Measurements from ENCODE around the gene MOB1A. TPM values are rescaled to one million over a fixed set of nuclear protein-coding genes. Genes with fewer than 3 reads are reported as not detected.

Gene MOB1A
- total and polyA plus RNA-seq, 2 experiments from 2014 or later = 36.2 to 111 TPM

GRCh38 chr2:74130211-74130995, 48.3 kb downstream of the MOB1A start (continued):
- TF ChIP-seq ETS1 (IDR thresholded peaks at IDR 0.05) (no peak), ZNF331 (CRISPR knock-in tag; IDR thresholded peaks at IDR 0.05; ENCODE audit: low read depth) (no peak), ZNF114 (CRISPR knock-in tag; IDR thresholded peaks at IDR 0.05) (no peak), CTCF (conservative IDR thresholded peaks at IDR 0.05; ENCODE audit: low read depth in 2 of 2) (no peak), NANOG (IDR thresholded peaks at IDR 0.05; ENCODE audit: borderline replicate concordance) (no peak), JUNB (IDR thresholded peaks at IDR 0.05; ENCODE audit: unreplicated experiment) (no peak), EZH2phosphoT487 (IDR thresholded peaks at IDR 0.05; ENCODE audit: unreplicated experiment) (no peak)

GRCh38 chr2:74128206-74128605, 50.5 kb downstream of the MOB1A start:
- TF ChIP-seq ZNF462 (CRISPR knock-in tag; IDR thresholded peaks at IDR 0.05) (no peak), CREB1 (CRISPR knock-in tag; IDR thresholded peaks at IDR 0.05; ENCODE audit: low read depth) (no peak), ZNF331 (CRISPR knock-in tag; IDR thresholded peaks at IDR 0.05; ENCODE audit: low read depth) (no peak), CTCF (conservative IDR thresholded peaks at IDR 0.05; ENCODE audit: low read depth in 2 of 2) (peak; percentile 69 to 77), POLR2AphosphoS5 (IDR thresholded peaks at IDR 0.05; ENCODE audit: low read depth) (no peak)
- Histone ChIP-seq H3K9me2 (ENCODE audit: insufficient read depth) (no peaks in the 10 kb centered on the region), H3K27me3 (ENCODE audit: insufficient read depth) (0 out of 2 replicates have a peak, but pooled peaks cover 2% of the 10 kb centered on the region), H3K79me2 (replicated peaks; ENCODE audit: insufficient read depth) (no peaks in the 10 kb centered on the region), H3K4me2 (no peak overlapping the region), H3K4me3 (no peak overlapping the region), H3K27ac (ENCODE audit: low read depth) (no peak overlapping the region), H3F3A (replicated peaks; ENCODE audit: low read depth) (no peaks in the 10 kb centered on the region), H2AFZ (no peak overlapping the region), H4K20me1 (replicated peaks; ENCODE audit: insufficient read depth) (no peaks in the 10 kb centered on the region), H3K36me3 (ENCODE audit: insufficient read depth) (no peaks in the 10 kb centered on the region), H3K4me1 (ENCODE audit: insufficient read depth) (no peaks in the 10 kb centered on the region)
- ATAC-seq (no peak), DNase-seq (ENCODE audit: low spot score) (peak; percentile 72)
- Mint-ChIP-seq H3K36me3 (ENCODE audit: low read depth) (peaks cover 7% of the 10 kb centered on the region), H3K9me3 (peaks cover 12% of the 10 kb centered on the region), H3K27ac (no peak overlapping the region), H3K4me1 (no peaks in the 10 kb centered on the region; the same call in 2 of the 3 replicates), H3K27me3 (ENCODE audit: insufficient read depth, low read depth, poor library complexity) (peaks cover 6% of the 10 kb centered on the region), H3K4me3 (no peak overlapping the region)

Measured in GM23338 (cell line).